Measurements from ENCODE around the gene SUGP1.

The SUGP1 gene

GRCh38 chr19:19296953-19297689 lies 23.2 kb downstream of the SUGP1 start:
- H3K27ac ChIP-seq (ENCODE audit: low read depth, low read length) = no peak overlapping the region
- peaks cover 52% of the 10 kb centered on the region for H3K36me3 ChIP-seq (ENCODE audit: control insufficient read depth, insufficient read depth, low read length)

GRCh38 chr19:19294914-19295313 lies 25.4 kb downstream of the SUGP1 start:
- peaks cover 36% of the 10 kb centered on the region for H3K36me3 ChIP-seq (ENCODE audit: control insufficient read depth, insufficient read depth, low read length)
- H3K27ac ChIP-seq (ENCODE audit: low read depth, low read length) = no peak overlapping the region
- no peaks in the 10 kb centered on the region for H3K9me3 ChIP-seq (ENCODE audit: control insufficient read depth, insufficient read depth, low read length)
- H3K27me3 ChIP-seq (ENCODE audit: control insufficient read depth, insufficient read depth, low read length) = no peaks in the 10 kb centered on the region
- no peaks in the 10 kb centered on the region for H3K4me1 ChIP-seq (ENCODE audit: control insufficient read depth, insufficient read depth, low read length)
- H3K9ac ChIP-seq (ENCODE audit: low read depth, low read length) = no peak overlapping the region
- H3K4me3 ChIP-seq (ENCODE audit: low read depth, low read length) = no peak overlapping the region

More at GRCh38 chr19:19296953-19297689, 23.2 kb downstream of the SUGP1 start:
- H3K9ac ChIP-seq (ENCODE audit: low read depth, low read length) = no peak overlapping the region
- no peaks in the 10 kb centered on the region for H3K4me1 ChIP-seq (ENCODE audit: control insufficient read depth, insufficient read depth, low read length)
- H3K9me3 ChIP-seq (ENCODE audit: control insufficient read depth, insufficient read depth, low read length) = no peaks in the 10 kb centered on the region
- H3K27me3 ChIP-seq (ENCODE audit: control insufficient read depth, insufficient read depth, low read length) = no peaks in the 10 kb centered on the region
- no peak overlapping the region for H3K4me3 ChIP-seq (ENCODE audit: low read depth, low read length)

DNA sequence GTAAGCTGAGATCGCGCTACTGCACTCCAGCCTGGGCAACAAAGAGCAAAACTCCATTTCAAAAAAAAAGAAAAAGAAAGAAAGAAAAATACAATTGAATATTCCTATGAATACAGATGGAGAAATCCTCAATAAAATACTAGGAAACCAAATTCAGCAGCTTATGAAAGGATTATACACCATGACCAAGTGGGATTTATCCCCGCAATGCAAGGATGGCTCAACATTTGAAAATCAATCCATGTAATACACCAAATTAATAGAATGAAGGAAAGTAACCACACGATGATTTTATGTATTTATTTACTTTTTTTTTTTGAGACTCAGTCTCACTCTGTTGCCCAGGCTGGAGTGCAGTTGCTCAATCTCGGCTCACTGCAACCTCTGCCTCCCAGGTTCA lies 27.7 kb downstream of the SUGP1 start:
- Histone ChIP-seq H3K36me3 (ENCODE audit: control insufficient read depth, insufficient read depth, low read length) (peaks cover 57% of the 10 kb centered on the region), H3K4me3 (ENCODE audit: low read depth, low read length) (no peak overlapping the region)

DNA sequence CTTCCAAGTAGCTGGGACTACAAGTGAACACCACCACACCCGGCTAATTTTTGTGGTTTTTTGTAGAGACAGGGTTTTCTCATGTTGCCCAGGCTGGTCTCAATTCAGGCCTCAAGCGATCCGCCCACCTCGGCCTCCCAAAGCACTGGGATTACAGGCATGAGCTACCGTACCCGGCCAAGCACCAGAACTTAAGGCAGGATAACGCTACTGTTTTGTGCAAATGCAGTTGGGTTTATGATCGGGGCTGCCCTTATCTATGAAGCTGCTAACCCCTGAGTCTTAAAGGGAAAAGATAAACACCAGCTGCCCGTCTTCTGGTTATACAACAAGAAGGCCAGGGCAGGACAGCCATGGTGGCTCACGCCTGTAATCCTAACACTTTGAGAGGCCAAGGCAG lies 34.6 kb downstream of the SUGP1 start:
- H3K27me3 ChIP-seq (ENCODE audit: control insufficient read depth, insufficient read depth, low read length) = no peaks in the 10 kb centered on the region
- no peaks in the 10 kb centered on the region for H3K9me3 ChIP-seq (ENCODE audit: control insufficient read depth, insufficient read depth, low read length)
- no peak overlapping the region for H3K9ac ChIP-seq (ENCODE audit: low read depth, low read length)
- no peak overlapping the region for H3K27ac ChIP-seq (ENCODE audit: low read depth, low read length)
- H3K4me3 ChIP-seq (ENCODE audit: low read depth, low read length) = no peak overlapping the region
- peaks cover 81% of the 10 kb centered on the region for H3K36me3 ChIP-seq (ENCODE audit: control insufficient read depth, insufficient read depth, low read length)
- H3K4me1 ChIP-seq (ENCODE audit: control insufficient read depth, insufficient read depth, low read length) = no peaks in the 10 kb centered on the region

More for the DNA sequence above, 27.7 kb downstream of the SUGP1 start:
- no peak overlapping the region for H3K9ac ChIP-seq (ENCODE audit: low read depth, low read length)
- H3K9me3 ChIP-seq (ENCODE audit: control insufficient read depth, insufficient read depth, low read length) = no peaks in the 10 kb centered on the region
- no peaks in the 10 kb centered on the region for H3K4me1 ChIP-seq (ENCODE audit: control insufficient read depth, insufficient read depth, low read length)
- H3K27me3 ChIP-seq (ENCODE audit: control insufficient read depth, insufficient read depth, low read length) = no peaks in the 10 kb centered on the region
- no peak overlapping the region for H3K27ac ChIP-seq (ENCODE audit: low read depth, low read length)

DNA sequence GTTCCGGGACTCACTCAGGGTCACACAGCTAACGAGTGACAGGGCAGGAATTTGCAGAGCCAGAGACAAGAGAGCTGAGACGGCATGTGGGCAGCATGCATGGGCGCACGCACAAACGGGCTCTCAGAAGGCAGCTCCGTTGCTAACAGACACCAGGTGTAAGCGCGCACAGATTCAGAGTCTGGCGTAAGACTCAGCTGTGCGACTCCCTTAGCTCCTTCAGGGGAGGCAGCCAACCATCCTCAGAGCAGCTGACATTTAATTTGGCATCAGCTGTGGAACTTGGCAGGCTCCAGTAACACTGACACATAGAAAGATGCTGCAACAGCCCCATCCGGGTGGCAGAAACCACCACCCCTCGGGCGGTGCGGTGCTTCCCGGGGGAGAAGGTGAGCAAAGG lies 39.7 kb downstream of the SUGP1 start:
- no peak overlapping the region for H3K4me3 ChIP-seq (ENCODE audit: low read depth, low read length)
- peaks cover 87% of the 10 kb centered on the region for H3K36me3 ChIP-seq (ENCODE audit: control insufficient read depth, insufficient read depth, low read length)
- no peak overlapping the region for H3K9ac ChIP-seq (ENCODE audit: low read depth, low read length)
- H3K27me3 ChIP-seq (ENCODE audit: control insufficient read depth, insufficient read depth, low read length) = no peaks in the 10 kb centered on the region
- no peaks in the 10 kb centered on the region for H3K9me3 ChIP-seq (ENCODE audit: control insufficient read depth, insufficient read depth, low read length)
- no peaks in the 10 kb centered on the region for H3K4me1 ChIP-seq (ENCODE audit: control insufficient read depth, insufficient read depth, low read length)
- H3K27ac ChIP-seq (ENCODE audit: low read depth, low read length) = no peak overlapping the region

DNA sequence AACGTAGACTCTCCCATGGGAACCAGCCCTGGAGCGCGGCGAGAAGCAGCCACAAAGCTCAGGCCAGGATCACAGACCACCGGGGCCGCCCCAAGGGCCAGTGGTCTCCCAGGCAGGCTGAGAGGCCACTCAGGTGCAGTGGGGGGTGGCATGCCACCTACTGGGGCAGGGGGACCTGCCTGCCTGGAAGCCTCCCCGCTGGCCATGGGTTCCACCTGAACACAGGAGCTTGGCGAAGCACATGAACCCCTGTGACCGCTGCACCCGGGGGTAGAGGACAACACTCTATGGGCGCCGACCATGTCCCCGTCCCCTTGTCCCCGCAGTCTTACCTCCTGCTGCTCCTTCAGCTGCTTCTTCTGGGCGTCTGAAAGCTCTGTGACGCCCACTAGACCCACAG lies 40.5 kb downstream of the SUGP1 start:
- H3K4me1 ChIP-seq (ENCODE audit: control insufficient read depth, insufficient read depth, low read length) = no peaks in the 10 kb centered on the region
- H3K36me3 ChIP-seq (ENCODE audit: control insufficient read depth, insufficient read depth, low read length) = peaks cover 86% of the 10 kb centered on the region
- no peaks in the 10 kb centered on the region for H3K9me3 ChIP-seq (ENCODE audit: control insufficient read depth, insufficient read depth, low read length)
- H3K27me3 ChIP-seq (ENCODE audit: control insufficient read depth, insufficient read depth, low read length) = no peaks in the 10 kb centered on the region
- no peak overlapping the region for H3K27ac ChIP-seq (ENCODE audit: low read depth, low read length)
- H3K4me3 ChIP-seq (ENCODE audit: low read depth, low read length) = no peak overlapping the region
- H3K9ac ChIP-seq (ENCODE audit: low read depth, low read length) = no peak overlapping the region

DNA sequence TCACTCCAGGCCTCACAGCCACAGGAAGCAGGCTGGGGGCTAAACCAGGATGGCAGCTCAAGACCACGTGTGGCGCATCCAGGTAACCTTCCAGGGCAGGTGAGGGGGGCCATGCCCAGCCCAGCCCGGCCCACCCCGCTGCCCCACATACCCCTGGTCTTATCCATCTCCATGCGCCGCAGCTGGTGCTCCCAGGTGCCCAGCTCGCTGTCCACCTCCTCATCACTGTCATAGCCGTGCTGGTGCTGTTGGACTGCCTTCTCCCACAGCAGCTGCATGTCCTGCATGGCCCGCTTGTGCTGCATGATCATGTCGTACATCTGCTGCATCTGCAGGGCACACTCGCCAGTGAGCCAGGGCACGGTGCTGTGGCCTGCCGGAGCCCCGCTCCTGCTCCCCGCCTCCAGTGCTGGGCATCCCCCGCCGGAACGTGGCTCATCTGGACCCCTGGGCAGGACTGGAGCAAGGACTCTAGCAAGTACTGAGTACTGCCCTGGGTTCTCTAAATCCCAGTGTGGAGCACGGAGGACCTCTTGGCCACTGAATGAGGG lies 41.2 kb downstream of the SUGP1 start:
- no peak overlapping the region for H3K4me3 ChIP-seq (ENCODE audit: low read depth, low read length)
- H3K36me3 ChIP-seq (ENCODE audit: control insufficient read depth, insufficient read depth, low read length) = peaks cover 80% of the 10 kb centered on the region

GRCh38 chr19:19278315-19278714 lies 42.0 kb downstream of the SUGP1 start:
- Histone ChIP-seq H3K36me3 (ENCODE audit: control insufficient read depth, insufficient read depth, low read length) (peaks cover 73% of the 10 kb centered on the region), H3K27ac (ENCODE audit: low read depth, low read length) (no peak overlapping the region), H3K9ac (ENCODE audit: low read depth, low read length) (no peak overlapping the region), H3K27me3 (ENCODE audit: control insufficient read depth, insufficient read depth, low read length) (no peaks in the 10 kb centered on the region), H3K4me1 (ENCODE audit: control insufficient read depth, insufficient read depth, low read length) (peaks cover 2% of the 10 kb centered on the region; the same call in 1 of the 2 replicates), H3K4me3 (ENCODE audit: low read depth, low read length) (no peak overlapping the region), H3K9me3 (ENCODE audit: control insufficient read depth, insufficient read depth, low read length) (no peaks in the 10 kb centered on the region)

More for the DNA sequence above, 41.2 kb downstream of the SUGP1 start:
- H3K27me3 ChIP-seq (ENCODE audit: control insufficient read depth, insufficient read depth, low read length) = no peaks in the 10 kb centered on the region
- H3K9me3 ChIP-seq (ENCODE audit: control insufficient read depth, insufficient read depth, low read length) = no peaks in the 10 kb centered on the region
- H3K4me1 ChIP-seq (ENCODE audit: control insufficient read depth, insufficient read depth, low read length) = no peaks in the 10 kb centered on the region
- H3K27ac ChIP-seq (ENCODE audit: low read depth, low read length) = no peak overlapping the region
- H3K9ac ChIP-seq (ENCODE audit: low read depth, low read length) = no peak overlapping the region

DNA sequence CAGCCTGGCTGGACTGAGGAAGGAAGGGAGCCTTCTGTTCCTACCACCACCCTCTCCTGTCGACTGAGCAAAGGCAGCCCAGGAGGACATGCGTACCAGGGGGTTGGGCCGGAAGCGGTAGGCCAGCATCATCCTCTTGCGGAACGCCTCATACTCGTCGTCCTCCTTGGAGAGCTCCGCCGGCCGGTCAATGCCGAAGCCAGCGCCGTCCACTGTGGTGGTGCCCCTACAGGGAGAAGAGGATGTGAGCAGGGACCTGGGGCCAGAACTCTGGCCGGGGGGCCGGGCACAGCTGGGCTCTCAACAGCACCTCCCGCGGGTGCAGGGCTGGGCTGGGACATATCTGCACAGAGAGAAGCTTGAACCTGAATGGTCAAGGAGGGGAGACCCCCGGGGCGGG lies 43.5 kb downstream of the SUGP1 start:
- Histone ChIP-seq H3K36me3 (ENCODE audit: control insufficient read depth, insufficient read depth, low read length) (peaks cover 63% of the 10 kb centered on the region), H3K27ac (ENCODE audit: low read depth, low read length) (no peak overlapping the region), H3K4me1 (ENCODE audit: control insufficient read depth, insufficient read depth, low read length) (peaks cover 2% of the 10 kb centered on the region; the same call in 1 of the 2 replicates), H3K9me3 (ENCODE audit: control insufficient read depth, insufficient read depth, low read length) (no peaks in the 10 kb centered on the region), H3K9ac (ENCODE audit: low read depth, low read length) (no peak overlapping the region), H3K4me3 (ENCODE audit: low read depth, low read length) (no peak overlapping the region), H3K27me3 (ENCODE audit: control insufficient read depth, insufficient read depth, low read length) (0 out of 2 replicates have a peak, but pooled peaks cover under 1% of the 10 kb centered on the region)

DNA sequence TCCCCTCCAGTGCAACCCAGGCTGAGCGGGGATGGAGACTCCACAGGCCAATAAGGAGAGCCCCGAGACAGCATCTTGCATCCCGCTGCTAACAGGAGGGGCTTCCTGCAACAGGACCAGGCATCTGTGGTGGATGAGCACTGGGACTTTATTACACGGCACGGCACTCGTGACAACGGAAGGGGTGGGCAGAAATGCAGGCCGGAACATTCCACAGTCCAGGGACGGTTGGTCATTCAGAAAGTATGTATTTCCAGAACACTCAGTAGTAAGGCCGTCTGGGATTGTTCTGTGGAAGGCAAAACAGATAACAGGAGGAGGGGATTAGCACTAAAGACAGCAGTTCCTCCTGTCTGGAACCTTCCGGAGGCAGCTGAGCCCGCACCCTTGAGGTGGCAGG lies 43.9 kb downstream of the SUGP1 start:
- H3K27ac ChIP-seq (ENCODE audit: low read depth, low read length) = no peak overlapping the region
- no peaks in the 10 kb centered on the region for H3K9me3 ChIP-seq (ENCODE audit: control insufficient read depth, insufficient read depth, low read length)
- no peak overlapping the region for H3K9ac ChIP-seq (ENCODE audit: low read depth, low read length)
- no peak overlapping the region for H3K4me3 ChIP-seq (ENCODE audit: low read depth, low read length)
- H3K27me3 ChIP-seq (ENCODE audit: control insufficient read depth, insufficient read depth, low read length) = 0 out of 2 replicates have a peak, but pooled peaks cover 2% of the 10 kb centered on the region
- H3K36me3 ChIP-seq (ENCODE audit: control insufficient read depth, insufficient read depth, low read length) = peaks cover 59% of the 10 kb centered on the region
- peaks cover 2% of the 10 kb centered on the region; the same call in 1 of the 2 replicates for H3K4me1 ChIP-seq (ENCODE audit: control insufficient read depth, insufficient read depth, low read length)

All from HUES48 (cell line).